Natural killer cell (primary cell): Measurements from ENCODE around the gene ACTC1. TPM values are rescaled to one million over a fixed set of nuclear protein-coding genes. Genes with fewer than 3 reads are reported as not detected.

ENCODE experiments used
- ATAC-seq, 3 donors: fragments of 150-1000 bp in 2 of 3; fragments of 200-7000 bp in 1 of 3; cut with Tn5 transposase; 1 replicate in 1 of 3; 2 replicates in 2 of 3; pipeline ENCODE4 v1.10.0; 2021; ENCODE audit warnings: mild to moderate bottlenecking in 2 of 3, moderate library complexity in 2 of 3
- DNase-seq, 2 donors: peaks; one replicate each; pipeline versions ENCODE4 v3.0.0 to v3.0.0-alpha.2; 2013 to 2021; ENCODE audit warnings: mixed read lengths in 1 of 2
- H3K27ac ChIP-seq: one replicate; pipeline ENCODE4 v1.5.1; 2013; ENCODE audit warnings: mild to moderate bottlenecking, low read length
- H3K27me3 ChIP-seq: one replicate; pipeline ENCODE4 v1.6.1; 2013; ENCODE audit warnings: low read length; ENCODE audit not compliant: control insufficient read depth, insufficient read depth
- H3K36me3 ChIP-seq: one replicate; pipeline ENCODE4 v1.6.1; 2013; ENCODE audit warnings: low read length; ENCODE audit not compliant: control insufficient read depth, insufficient read depth
- H3K4me1 ChIP-seq: one replicate; pipeline ENCODE4 v1.6.1; 2013; ENCODE audit warnings: low read length; ENCODE audit not compliant: control insufficient read depth, insufficient read depth
- H3K4me3 ChIP-seq: one replicate; pipeline ENCODE4 v1.5.1; 2013; ENCODE audit warnings: low read length
- H3K9me3 ChIP-seq: one replicate; pipeline ENCODE4 v1.6.1; 2013; ENCODE audit warnings: low read length; ENCODE audit not compliant: control insufficient read depth, insufficient read depth
- H3K27ac Mint-ChIP-seq, 2 donors: one replicate each; pipeline ENCODE4 v1.8.0; 2022; ENCODE audit warnings: mild to moderate bottlenecking in 2 of 2, mixed read lengths in 2 of 2, moderate library complexity in 1 of 2
- H3K27me3 Mint-ChIP-seq, 2 donors: one replicate each; pipeline ENCODE4 v1.8.0; 2022; ENCODE audit warnings: low read depth in 2 of 2, mixed read lengths in 2 of 2
- H3K36me3 Mint-ChIP-seq: one replicate; pipeline ENCODE4 v1.8.0; 2022; ENCODE audit warnings: mixed read lengths
- H3K4me1 Mint-ChIP-seq, 2 donors: one replicate each; pipeline ENCODE4 v1.8.0; 2022; ENCODE audit warnings: mixed read lengths in 2 of 2
- H3K4me3 Mint-ChIP-seq: one replicate; pipeline ENCODE4 v1.8.0; 2022; ENCODE audit warnings: mild to moderate bottlenecking, moderate library complexity, mixed read lengths
- H3K9me3 Mint-ChIP-seq, 2 donors: one replicate each; pipeline ENCODE4 v1.8.0; 2022; ENCODE audit warnings: mixed read lengths in 2 of 2
- CTCF ChIP-seq: fragments of 200-600 bp; IDR thresholded peaks from one replicate; pipeline ENCODE4 v1.8.0; 2022; ENCODE audit warnings: antibody characterized with exemption
- WGBS: methylation state at CpG from one replicate; pipeline ENCODE4 v1.1.7; 2013; ENCODE audit warnings: missing lambda C conversion rate; ENCODE audit not compliant: insufficient coverage; 5-methylcytosine and 5-hydroxymethylcytosine counted together
- intact Hi-C: fragments of 100-400 bp; cut with micrococcal nuclease; formaldehyde crosslinking; loops from one replicate; pipeline ENCODE4 v1.14.2; 2022
- total RNA-seq, 4 donors: library from RNA; stranded (reverse); fragments of 120-200 nt in 1 of 4; gene quantifications; one replicate each; pipeline versions ENCODE4 v1.2.3 to v1.2.4, GENCODE V29; 2013 to 2022

Gene ACTC1
- total RNA-seq, 3 donors from 2014 or later (not counting 1 experiment from before 2014, with no cell fraction given) = not detected

- DNase-seq = no peak
- no peak overlapping the region for H3K27ac ChIP-seq
- H3K9me3 ChIP-seq = no peaks in the 10 kb centered on the region
- Mint-ChIP-seq H3K4me3 (no peak overlapping the region), H3K4me1 (no peaks in the 10 kb centered on the region), H3K9me3 (no peaks in the 10 kb centered on the region), H3K27me3 (peaks cover 39 to 84% of the 10 kb centered on the region in 2 donors), H3K36me3 (no peaks in the 10 kb centered on the region), H3K27ac (no peak overlapping the region)
- H3K4me1 ChIP-seq = no peaks in the 10 kb centered on the region
- intact Hi-C loops = no loop called here
- peaks cover 12% of the 10 kb centered on the region for H3K27me3 ChIP-seq
- no peak for TF ChIP-seq CTCF
- H3K36me3 ChIP-seq = no peaks in the 10 kb centered on the region
- ATAC-seq = no peak
- WGBS = 22% methylated on average over 31 of the region's 33 CpGs
- no peak overlapping the region for H3K4me3 ChIP-seq
Observed at GRCh38 chr15:34794590-34795206, 651 bp downstream of the ACTC1 start.

- no peak for DNase-seq
- intact Hi-C loops = no loop called here
- no peak for TF ChIP-seq CTCF
- H3K9me3 ChIP-seq = no peaks in the 10 kb centered on the region
- ATAC-seq = no peak
- Mint-ChIP-seq H3K27me3 (peaks cover 44 to 83% of the 10 kb centered on the region in 2 donors), H3K27ac (no peak overlapping the region), H3K4me3 (no peak overlapping the region), H3K9me3 (no peaks in the 10 kb centered on the region), H3K36me3 (no peaks in the 10 kb centered on the region), H3K4me1 (no peaks in the 10 kb centered on the region)
- no peak overlapping the region for H3K4me3 ChIP-seq
- H3K27ac ChIP-seq = no peak overlapping the region
- 38% methylated on average over 2 of the region's 2 CpGs for WGBS
- peaks cover 12% of the 10 kb centered on the region for H3K27me3 ChIP-seq
- H3K4me1 ChIP-seq = no peaks in the 10 kb centered on the region
- no peaks in the 10 kb centered on the region for H3K36me3 ChIP-seq
Observed at GRCh38 chr15:34793901-34794300, 1.4 kb downstream of the ACTC1 start.

GRCh38 chr15:34793071-34793470, 2.3 kb downstream of the ACTC1 start:
- peaks cover 44 to 81% of the 10 kb centered on the region in 2 donors for H3K27me3 Mint-ChIP-seq
- no peaks in the 10 kb centered on the region for H3K36me3 Mint-ChIP-seq
- no peaks in the 10 kb centered on the region for H3K9me3 Mint-ChIP-seq
- no peak for TF ChIP-seq CTCF
- no peaks in the 10 kb centered on the region for H3K36me3 ChIP-seq
- no peak overlapping the region for H3K4me3 Mint-ChIP-seq
- H3K9me3 ChIP-seq = no peaks in the 10 kb centered on the region
- no peaks in the 10 kb centered on the region for H3K4me1 Mint-ChIP-seq
- ATAC-seq = no peak
- H3K27me3 ChIP-seq = peaks cover 12% of the 10 kb centered on the region
- H3K27ac ChIP-seq = no peak overlapping the region
- intact Hi-C loops = no loop called here
- H3K27ac Mint-ChIP-seq = no peak overlapping the region
- DNase-seq = no peak
- 93% methylated on average over 8 of the region's 9 CpGs for WGBS
- H3K4me3 ChIP-seq = no peak overlapping the region
- no peaks in the 10 kb centered on the region for H3K4me1 ChIP-seq

- Histone ChIP-seq H3K36me3 (no peaks in the 10 kb centered on the region), H3K9me3 (no peaks in the 10 kb centered on the region), H3K27ac (no peak overlapping the region), H3K4me1 (no peaks in the 10 kb centered on the region), H3K4me3 (no peak overlapping the region), H3K27me3 (peaks cover 12% of the 10 kb centered on the region)
- Mint-ChIP-seq H3K9me3 (no peaks in the 10 kb centered on the region), H3K27ac (no peak overlapping the region), H3K4me1 (no peaks in the 10 kb centered on the region), H3K4me3 (no peak overlapping the region), H3K36me3 (no peaks in the 10 kb centered on the region), H3K27me3 (peaks cover 40 to 71% of the 10 kb centered on the region in 2 donors)
- 77% methylated on average over 3 of the region's 3 CpGs for WGBS
- intact Hi-C loops = no loop called here
- no peak for TF ChIP-seq CTCF
- ATAC-seq (no peak), DNase-seq (no peak)
Observed at GRCh38 chr15:34791701-34792100, 3.6 kb downstream of the ACTC1 start.
